GM12801 (cell line): ENCODE measurements around the gene MYH2.

Experiments
- TF ChIP-seq, protein P1 (sequence below): IDR thresholded peaks from one replicate; pipeline ENCODE4 v1.5.1; 2011; ENCODE audit warnings: control low read depth; ENCODE audit not compliant: insufficient read length; ENCODE audit errors: extremely low read depth

MYH2 gene

DNA sequence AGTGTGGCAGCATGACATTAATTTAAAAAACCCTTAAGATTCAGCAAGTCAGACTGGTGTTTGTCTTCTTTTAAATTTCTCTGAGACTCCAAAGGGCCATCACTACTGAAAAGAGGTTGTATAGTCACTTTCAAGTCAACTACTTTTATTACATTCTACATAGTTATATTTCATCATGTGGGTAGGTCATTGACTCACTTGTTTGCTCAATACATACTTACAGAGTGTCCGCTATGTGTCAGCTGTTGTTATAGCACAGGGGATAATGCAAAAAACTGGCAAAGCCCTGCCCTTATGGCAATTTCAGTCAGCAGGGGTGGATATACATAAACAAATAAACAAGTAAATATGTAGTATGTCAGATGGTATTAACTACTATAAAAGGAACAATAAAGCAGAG lies 77.6 kb downstream of the MYH2 start:
- TF ChIP-seq, protein P1, sequence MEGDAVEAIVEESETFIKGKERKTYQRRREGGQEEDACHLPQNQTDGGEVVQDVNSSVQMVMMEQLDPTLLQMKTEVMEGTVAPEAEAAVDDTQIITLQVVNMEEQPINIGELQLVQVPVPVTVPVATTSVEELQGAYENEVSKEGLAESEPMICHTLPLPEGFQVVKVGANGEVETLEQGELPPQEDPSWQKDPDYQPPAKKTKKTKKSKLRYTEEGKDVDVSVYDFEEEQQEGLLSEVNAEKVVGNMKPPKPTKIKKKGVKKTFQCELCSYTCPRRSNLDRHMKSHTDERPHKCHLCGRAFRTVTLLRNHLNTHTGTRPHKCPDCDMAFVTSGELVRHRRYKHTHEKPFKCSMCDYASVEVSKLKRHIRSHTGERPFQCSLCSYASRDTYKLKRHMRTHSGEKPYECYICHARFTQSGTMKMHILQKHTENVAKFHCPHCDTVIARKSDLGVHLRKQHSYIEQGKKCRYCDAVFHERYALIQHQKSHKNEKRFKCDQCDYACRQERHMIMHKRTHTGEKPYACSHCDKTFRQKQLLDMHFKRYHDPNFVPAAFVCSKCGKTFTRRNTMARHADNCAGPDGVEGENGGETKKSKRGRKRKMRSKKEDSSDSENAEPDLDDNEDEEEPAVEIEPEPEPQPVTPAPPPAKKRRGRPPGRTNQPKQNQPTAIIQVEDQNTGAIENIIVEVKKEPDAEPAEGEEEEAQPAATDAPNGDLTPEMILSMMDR = no peak
